Central memory CD8-positive, alpha-beta T cell (primary cell): ENCODE data around the gene SLC17A5.
A peak's percentile ranks its signal among the peaks of the same experiment; 100 is the strongest.
"Not testable (repeated sequence)": the region's sequence is repeated elsewhere in the genome, so short reads cannot be mapped to it uniquely, and the experiment has no call there.

Experiments
- ATAC-seq: fragments of 150-1000 bp; cut with Tn5 transposase; replicated peaks from 2 replicates; pipeline ENCODE4 v1.10.0; 2022; ENCODE audit warnings: mild to moderate bottlenecking, moderate FRiP score, moderate number of reproducible peaks; ENCODE audit not compliant: poor library complexity, severe bottlenecking; ENCODE audit errors: extremely low read depth
- DNase-seq, 2 donors: peaks; one replicate each; pipeline ENCODE4 v3.0.0; 2021; ENCODE audit warnings: low spot score in 2 of 2
- H3K27ac Mint-ChIP-seq: one replicate; pipeline ENCODE4 v1.8.0; 2022; ENCODE audit warnings: low read depth, mild to moderate bottlenecking, moderate library complexity, mixed read lengths
- H3K27me3 Mint-ChIP-seq: one replicate; pipeline ENCODE4 v1.8.0; 2022; ENCODE audit warnings: mixed read lengths
- H3K36me3 Mint-ChIP-seq: one replicate; pipeline ENCODE4 v1.8.0; 2022; ENCODE audit warnings: mild to moderate bottlenecking, moderate library complexity, mixed read lengths; ENCODE audit not compliant: insufficient read depth
- H3K4me1 Mint-ChIP-seq: one replicate; pipeline ENCODE4 v1.8.0; 2022; ENCODE audit warnings: mixed read lengths
- H3K4me3 Mint-ChIP-seq: one replicate; pipeline ENCODE4 v1.8.0; 2022; ENCODE audit warnings: mild to moderate bottlenecking, moderate library complexity, mixed read lengths
- H3K9me3 Mint-ChIP-seq: one replicate; pipeline ENCODE4 v1.8.0; 2022; ENCODE audit warnings: mixed read lengths

SLC17A5 gene, protein sequence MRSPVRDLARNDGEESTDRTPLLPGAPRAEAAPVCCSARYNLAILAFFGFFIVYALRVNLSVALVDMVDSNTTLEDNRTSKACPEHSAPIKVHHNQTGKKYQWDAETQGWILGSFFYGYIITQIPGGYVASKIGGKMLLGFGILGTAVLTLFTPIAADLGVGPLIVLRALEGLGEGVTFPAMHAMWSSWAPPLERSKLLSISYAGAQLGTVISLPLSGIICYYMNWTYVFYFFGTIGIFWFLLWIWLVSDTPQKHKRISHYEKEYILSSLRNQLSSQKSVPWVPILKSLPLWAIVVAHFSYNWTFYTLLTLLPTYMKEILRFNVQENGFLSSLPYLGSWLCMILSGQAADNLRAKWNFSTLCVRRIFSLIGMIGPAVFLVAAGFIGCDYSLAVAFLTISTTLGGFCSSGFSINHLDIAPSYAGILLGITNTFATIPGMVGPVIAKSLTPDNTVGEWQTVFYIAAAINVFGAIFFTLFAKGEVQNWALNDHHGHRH

DNA sequence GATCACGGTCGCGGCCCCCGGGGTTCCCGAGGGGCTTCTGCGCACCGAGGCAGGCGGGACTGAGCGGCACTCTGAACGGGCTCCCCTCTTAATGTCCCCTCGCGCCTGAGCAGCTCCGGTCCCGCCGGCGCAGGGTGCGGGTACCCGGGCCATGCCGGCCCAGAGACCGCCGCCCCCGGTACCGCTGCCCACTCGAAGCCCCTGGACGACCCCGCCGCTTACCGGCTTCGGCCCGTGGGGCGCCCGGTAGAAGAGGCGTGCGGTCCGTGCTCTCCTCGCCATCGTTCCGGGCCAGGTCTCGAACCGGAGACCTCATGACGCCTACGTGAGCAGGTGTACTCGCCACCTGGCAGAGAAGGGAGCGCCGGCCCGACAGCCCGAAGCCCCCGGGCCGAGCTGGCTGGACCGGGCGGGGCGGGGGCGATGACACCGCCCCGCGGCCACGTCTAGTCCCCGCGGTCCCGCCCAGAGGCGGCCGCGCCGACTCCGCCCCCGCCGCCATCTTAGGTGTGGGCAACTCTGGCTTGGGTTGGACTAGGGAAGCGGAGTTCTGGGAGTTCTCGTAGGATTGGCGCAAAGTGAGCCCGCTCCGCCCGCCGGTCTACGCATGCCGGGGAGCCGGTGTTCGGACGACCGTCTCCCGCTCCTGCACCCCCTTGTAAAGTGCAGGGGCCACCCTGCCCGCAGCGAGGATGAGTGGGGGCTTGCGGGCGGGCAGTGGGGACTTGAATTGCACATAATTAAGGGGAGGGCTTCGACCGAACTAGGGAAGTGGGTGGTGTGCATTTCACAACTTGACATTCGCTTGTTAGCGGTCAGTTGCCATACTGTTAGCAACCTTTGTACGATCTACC lies at the start of gene SLC17A5:
SLC17A5 (minus strand) TSS at position 422 of the 854 bp plus-strand sequence; CDS start at position 316, 106 bp downstream.
- Mint-ChIP-seq H3K36me3 (peaks cover 19% of the 10 kb centered on the region), H3K27ac (peak within 1 kb of the TSS; percentile 93), H3K9me3 (no peaks in the 10 kb centered on the region), H3K4me3 (peak within 1 kb of the TSS; percentile 98), H3K27me3 (no peaks in the 10 kb centered on the region), H3K4me1 (peaks cover 56% of the 10 kb centered on the region)
- ATAC-seq (peak; percentile 83), DNase-seq (peak; percentile 69 to 72)

DNA sequence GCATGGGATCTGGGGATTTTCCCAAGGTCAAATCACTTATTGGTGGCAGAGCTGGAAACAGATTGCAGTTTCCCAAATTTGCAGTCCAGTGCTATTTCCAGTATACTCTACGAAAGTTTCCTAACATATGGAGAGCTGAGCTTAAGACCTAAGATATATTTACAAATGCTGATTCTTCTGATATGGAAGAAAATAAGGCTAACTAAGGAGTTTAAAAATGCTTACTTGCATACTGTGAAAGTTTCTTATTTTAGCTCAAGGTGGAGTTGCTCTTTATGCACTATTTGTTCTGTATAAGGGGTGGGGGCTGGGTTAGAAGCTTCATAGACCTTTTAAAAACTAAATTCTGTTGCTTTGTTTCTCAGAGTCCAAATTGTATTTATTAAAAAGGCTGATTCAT lies 49.7 kb upstream of the SLC17A5 start:
- Mint-ChIP-seq H3K4me1 (no peaks in the 10 kb centered on the region), H3K27ac (no peak overlapping the region), H3K9me3 (no peaks in the 10 kb centered on the region), H3K36me3 (peaks cover 2% of the 10 kb centered on the region), H3K4me3 (no peak overlapping the region), H3K27me3 (peaks cover 35% of the 10 kb centered on the region)
- DNase-seq: no peak
- ATAC-seq: no peak

DNA sequence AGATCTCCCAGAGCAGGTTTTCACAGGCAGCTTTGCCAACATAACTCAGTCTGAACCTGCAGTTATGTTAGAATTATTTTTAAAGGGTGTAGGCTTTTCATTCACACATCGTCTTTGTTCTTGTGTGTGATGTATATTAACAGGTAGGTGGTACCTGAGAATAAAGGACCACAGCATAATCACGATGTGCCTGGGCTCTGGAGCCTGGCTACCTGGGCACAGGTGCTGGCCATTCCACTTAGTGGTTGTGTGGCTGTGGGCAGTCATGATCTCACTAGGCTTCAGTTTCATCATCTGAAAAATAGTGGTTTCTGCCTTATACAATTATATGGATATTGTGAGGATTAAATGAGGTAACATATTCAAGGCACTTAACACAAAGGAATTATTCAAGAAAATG lies 48.7 kb upstream of the SLC17A5 start:
- DNase-seq (no peak), ATAC-seq (no peak)
- Mint-ChIP-seq H3K4me1 (no peaks in the 10 kb centered on the region), H3K27ac (no peak overlapping the region), H3K27me3 (peaks cover 45% of the 10 kb centered on the region), H3K9me3 (no peaks in the 10 kb centered on the region), H3K4me3 (no peak overlapping the region), H3K36me3 (peaks cover 2% of the 10 kb centered on the region)

DNA sequence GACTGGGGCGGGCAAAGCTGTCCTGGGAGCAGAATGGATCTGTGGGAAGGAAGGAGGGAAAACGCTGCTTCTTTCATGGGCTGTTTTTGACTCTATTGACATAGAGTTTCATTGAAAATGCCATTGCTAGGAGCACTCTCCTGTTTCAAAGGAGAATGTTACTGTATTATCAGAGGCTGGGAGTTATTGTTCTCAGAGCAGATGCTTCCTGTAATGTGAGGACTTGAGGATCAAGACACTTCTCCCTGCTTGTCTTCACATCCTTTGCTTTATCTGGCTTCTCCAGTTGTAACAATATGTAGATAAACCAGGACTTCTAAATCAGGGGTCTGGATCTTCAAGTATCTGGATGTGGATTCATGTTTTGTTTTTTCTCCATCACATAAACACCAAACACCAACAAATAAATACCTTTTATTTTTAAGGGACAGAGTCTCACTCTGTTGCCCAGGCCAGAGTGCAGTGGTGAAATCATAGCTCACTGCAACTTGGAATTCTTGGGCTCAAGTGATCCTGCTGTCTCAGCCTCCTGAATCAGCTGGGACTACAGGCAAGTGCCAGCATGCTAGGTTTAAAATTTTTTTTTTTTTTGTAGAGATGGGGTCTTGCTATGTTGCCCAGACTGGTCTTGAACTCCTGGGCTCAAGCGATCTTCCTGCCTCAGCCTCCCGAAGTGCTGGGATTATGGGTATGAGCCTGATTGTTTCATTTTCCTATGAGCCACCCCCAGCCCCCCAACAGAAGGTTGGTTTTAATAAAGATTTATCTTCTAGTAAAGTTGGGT lies 46.1 kb upstream of the SLC17A5 start:
- ATAC-seq: no peak
- Mint-ChIP-seq H3K27me3 (peaks cover 69% of the 10 kb centered on the region), H3K4me1 (peaks cover 16% of the 10 kb centered on the region), H3K36me3 (peaks cover 4% of the 10 kb centered on the region), H3K27ac (no peak overlapping the region), H3K9me3 (no peaks in the 10 kb centered on the region), H3K4me3 (no peak overlapping the region)
- DNase-seq: no peak

DNA sequence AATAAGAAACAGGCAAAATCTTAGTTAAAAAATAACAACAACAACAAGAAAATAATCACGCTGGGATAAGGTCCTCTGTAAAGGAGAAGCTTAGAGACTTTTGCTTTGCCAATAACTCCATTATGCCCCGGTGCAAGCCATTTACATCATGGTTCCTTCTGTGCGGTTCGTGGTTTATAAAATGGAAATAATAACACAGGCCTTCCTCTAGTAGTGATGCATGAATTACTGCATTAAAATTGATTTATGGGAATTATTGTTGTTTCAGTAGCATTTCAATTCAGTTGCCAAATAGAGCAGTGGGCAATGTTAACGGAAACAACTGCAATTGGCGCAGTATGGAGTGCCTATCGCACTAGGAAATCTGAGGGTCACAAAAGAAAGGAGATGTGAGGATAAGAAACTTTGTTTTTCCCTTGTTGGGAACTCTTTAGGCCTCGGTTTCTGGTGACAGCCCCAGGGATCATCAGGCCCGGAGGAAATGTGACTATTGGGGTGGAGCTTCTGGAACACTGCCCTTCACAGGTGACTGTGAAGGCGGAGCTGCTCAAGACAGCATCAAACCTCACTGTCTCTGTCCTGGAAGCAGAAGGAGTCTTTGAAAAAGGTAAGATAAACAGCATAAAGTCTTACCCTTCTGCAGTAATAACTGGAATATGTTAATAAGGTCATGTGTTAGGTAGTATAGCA lies 43.3 kb upstream of the SLC17A5 start:
- H3K27me3 Mint-ChIP-seq: peaks cover 93% of the 10 kb centered on the region
- H3K36me3 Mint-ChIP-seq: peaks cover 4% of the 10 kb centered on the region
- H3K27ac Mint-ChIP-seq: no peak overlapping the region
- H3K4me3 Mint-ChIP-seq: no peak overlapping the region
- ATAC-seq (no peak), DNase-seq (no peak)
- H3K4me1 Mint-ChIP-seq: peaks cover 16% of the 10 kb centered on the region
- H3K9me3 Mint-ChIP-seq: no peaks in the 10 kb centered on the region

DNA sequence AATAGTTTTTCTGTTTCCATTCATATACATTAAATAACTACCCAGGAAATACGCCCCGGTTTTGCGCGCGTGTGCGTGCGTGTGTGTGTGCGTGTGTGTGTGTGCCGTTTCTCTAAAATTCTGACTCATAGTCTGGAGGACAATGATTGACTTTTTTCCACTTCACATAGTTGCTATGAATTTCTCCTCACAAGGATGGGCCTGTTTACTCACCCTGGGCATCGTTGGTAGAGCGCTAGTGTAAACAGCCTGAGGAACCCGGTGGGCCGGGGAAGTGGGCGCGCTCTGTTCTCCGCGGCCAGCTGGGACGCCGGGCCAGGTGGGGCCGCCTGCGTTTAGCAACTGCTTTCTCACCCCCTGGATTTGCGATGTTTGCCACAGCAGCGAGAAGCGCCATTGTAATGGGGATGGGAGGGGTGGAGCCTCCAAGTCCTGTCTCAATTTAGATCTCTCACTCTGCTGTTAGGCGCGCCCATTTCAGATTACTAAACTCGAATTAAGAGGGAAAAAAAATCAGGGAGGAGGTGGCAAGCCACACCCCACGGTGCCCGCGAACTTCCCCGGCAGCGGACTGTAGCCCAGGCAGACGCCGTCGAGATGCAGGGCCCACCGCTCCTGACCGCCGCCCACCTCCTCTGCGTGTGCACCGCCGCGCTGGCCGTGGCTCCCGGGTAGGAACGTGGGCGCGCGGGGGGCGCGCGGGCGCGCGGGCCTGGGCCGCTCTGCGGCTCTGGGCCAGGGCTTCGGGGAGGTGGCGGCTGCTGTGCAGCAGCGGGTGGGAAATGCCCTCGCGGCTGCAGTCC lies 42.0 kb upstream of the SLC17A5 start, which contains the start of gene CD109:
CD109 (plus strand) TSS at position 585 of the 803 bp plus-strand sequence; CDS start at position 598, 13 bp downstream.
- DNase-seq: no peak

DNA sequence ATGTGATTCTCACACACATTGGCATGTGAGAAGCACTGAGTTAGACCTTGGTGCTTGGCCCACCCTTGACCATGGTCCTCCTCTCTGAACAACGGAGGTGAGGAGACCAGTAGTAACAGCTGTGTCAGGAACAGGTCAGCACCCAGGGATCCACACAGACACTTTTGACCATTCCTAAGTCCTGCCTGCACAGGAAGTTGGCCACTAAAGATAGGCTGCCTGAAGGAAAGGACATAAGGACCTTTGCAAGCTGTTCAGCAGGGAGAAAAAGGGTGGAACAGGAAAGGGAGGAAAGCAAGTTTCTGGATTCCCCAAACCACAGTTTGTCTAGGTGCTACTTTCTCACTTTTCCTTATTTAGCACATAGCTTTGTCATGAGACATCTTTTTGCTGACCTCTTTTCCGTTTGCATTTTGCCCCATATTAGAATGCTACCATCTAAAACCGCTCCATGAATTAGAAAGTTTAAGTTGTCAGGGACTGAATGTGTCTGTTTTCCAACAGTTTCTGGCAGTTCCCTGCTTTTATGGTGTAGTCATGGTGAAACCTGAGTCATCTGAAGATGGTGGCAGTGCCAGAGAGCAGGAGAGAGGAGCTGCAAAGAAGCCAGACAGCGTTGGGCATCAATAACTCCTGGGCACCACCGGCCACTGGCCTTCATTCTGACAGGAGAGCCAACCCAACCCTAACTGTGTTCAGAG lies 41.1 kb upstream of the SLC17A5 start:
- Mint-ChIP-seq H3K27me3 (peaks cover 95% of the 10 kb centered on the region), H3K4me3 (peak overlapping the region; percentile 13), H3K9me3 (no peaks in the 10 kb centered on the region), H3K27ac (no peak overlapping the region), H3K36me3 (peaks cover 2% of the 10 kb centered on the region), H3K4me1 (peaks cover 16% of the 10 kb centered on the region)
- ATAC-seq: no peak
- DNase-seq: no peak

More for the DNA sequence above, 42.0 kb upstream of the SLC17A5 start, which contains the start of gene CD109:
- Mint-ChIP-seq H3K9me3 (no peaks in the 10 kb centered on the region), H3K4me1 (peaks cover 16% of the 10 kb centered on the region), H3K27ac (no peak within 1 kb of the TSS), H3K27me3 (peaks cover 95% of the 10 kb centered on the region), H3K4me3 (peak within 1 kb of the TSS; percentile 64), H3K36me3 (peaks cover 4% of the 10 kb centered on the region)
- peak; percentile 43 for ATAC-seq

DNA sequence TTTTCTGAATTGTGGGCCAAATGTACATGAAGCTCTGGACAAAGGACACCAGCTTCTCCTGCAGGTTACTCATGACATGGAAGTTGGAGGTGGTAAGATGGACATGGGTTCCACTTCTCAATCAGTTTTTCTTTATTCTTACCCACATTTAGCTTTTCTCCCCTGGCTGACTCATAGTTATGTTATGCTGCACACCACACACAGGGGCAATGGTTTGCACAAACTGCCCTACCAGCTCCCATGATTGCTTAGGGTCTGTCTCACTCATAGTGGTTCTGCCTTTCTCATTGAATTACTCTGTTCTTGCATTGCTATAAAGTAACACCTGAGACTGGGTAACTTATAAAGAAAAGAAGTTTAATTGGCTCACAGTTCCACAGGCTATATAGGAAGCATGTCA lies 37.7 kb upstream of the SLC17A5 start:
- Mint-ChIP-seq H3K9me3 (no peaks in the 10 kb centered on the region), H3K4me1 (peaks cover 9% of the 10 kb centered on the region), H3K27ac (no peak overlapping the region), H3K27me3 (peaks cover 85% of the 10 kb centered on the region), H3K36me3 (peaks cover 2% of the 10 kb centered on the region), H3K4me3 (no peak overlapping the region)
- ATAC-seq (no peak), DNase-seq (no peak)

DNA sequence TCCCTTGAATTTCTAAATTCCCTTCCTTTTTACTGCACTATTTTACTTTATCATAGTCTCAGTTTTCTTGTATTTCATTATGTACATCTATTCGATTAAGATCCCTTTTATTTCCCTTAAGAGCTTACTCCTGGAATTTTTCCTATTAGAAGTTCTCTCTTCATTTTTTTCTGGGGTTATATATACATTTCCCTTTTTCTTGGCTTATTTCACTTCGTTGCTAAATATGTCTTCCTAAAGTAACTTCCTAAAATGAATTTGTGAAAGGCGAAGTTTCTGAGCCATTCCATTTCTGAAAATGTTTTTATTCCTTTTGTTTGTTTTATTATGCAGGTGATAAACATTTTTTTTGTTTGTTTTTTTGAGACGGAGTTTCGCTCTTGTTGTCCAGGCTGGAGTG lies 36.3 kb upstream of the SLC17A5 start:
- no peak for DNase-seq
- H3K27me3 Mint-ChIP-seq: peaks cover 80% of the 10 kb centered on the region
- H3K27ac Mint-ChIP-seq: no peak overlapping the region
- H3K9me3 Mint-ChIP-seq: no peaks in the 10 kb centered on the region
- no peak for ATAC-seq
- no peaks in the 10 kb centered on the region for H3K36me3 Mint-ChIP-seq
- H3K4me3 Mint-ChIP-seq: no peak overlapping the region
- no peaks in the 10 kb centered on the region for H3K4me1 Mint-ChIP-seq

DNA sequence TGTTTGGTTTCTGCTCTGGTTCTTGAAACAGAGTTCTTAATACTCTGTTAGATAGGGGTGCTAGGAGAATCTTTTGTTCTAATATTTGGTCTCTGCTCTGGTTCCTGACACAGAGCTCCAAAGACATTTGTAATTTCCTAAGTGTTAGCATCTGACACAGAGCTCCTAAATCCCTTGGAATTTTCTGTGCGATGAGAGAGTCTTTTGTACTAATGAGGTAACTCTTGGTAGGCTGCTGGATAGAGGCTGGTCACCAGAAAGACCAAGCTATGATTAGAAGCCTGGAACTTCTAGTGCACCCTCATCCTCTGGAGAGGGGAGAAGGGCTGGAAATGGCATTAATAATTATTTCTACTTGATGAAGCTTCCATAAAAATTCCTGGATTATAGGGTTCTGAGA lies 34.6 kb upstream of the SLC17A5 start:
- no peaks in the 10 kb centered on the region for H3K36me3 Mint-ChIP-seq
- no peak for ATAC-seq
- no peak overlapping the region for H3K4me3 Mint-ChIP-seq
- H3K9me3 Mint-ChIP-seq: peaks cover 3% of the 10 kb centered on the region
- H3K4me1 Mint-ChIP-seq: no peaks in the 10 kb centered on the region
- no peak overlapping the region for H3K27ac Mint-ChIP-seq
- no peak for DNase-seq
- peaks cover 80% of the 10 kb centered on the region for H3K27me3 Mint-ChIP-seq

DNA sequence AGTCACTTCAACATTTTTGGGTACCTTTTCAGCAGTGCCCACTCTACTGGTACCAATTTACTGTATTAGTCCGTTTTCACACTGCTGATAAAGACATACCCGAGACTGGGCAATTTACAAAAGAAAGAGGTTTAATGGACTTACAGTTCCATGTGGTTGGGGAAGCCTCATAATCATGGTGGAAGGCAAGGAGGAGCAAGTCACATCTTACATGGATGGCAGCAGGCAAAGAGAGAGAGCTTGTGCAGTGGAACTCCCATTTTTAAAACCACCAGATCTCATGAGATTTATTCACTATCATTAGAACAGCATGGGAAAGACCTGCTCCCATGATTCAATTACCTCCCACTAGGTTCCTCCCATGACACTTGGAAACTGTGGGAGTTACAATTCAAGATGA lies 29.8 kb upstream of the SLC17A5 start:
- H3K9me3 Mint-ChIP-seq, ATAC-seq, H3K27ac Mint-ChIP-seq, H3K4me3 Mint-ChIP-seq, H3K4me1 Mint-ChIP-seq, H3K36me3 Mint-ChIP-seq, DNase-seq: not testable (repeated sequence)
- peaks cover 80% of the 10 kb centered on the region for H3K27me3 Mint-ChIP-seq
